Measurements from ENCODE around the gene EML3.

GRCh38 chr11:62632492-62632891, 19.9 kb upstream of the EML3 start:
- no peak for TF ChIP-seq CTCF (IDR thresholded peaks at IDR 0.05; ENCODE audit: low read length)
- no peak for TF ChIP-seq EZH2 (IDR thresholded peaks at IDR 0.05; ENCODE audit: borderline replicate concordance, low read length)
